K562 (cell line): ENCODE measurements around the gene ATL1. TPM values are rescaled to one million over a fixed set of nuclear protein-coding genes. Genes with fewer than 3 reads are reported as not detected.

Experiments
- ASH1L ChIP-seq: fragments of 450-650 bp; IDR thresholded peaks from 2 replicates; pipeline ENCODE4 v1.6.1; 2018; ENCODE audit warnings: borderline replicate concordance, mild to moderate bottlenecking, low read depth; ENCODE audit not compliant: partially characterized antibody
- ATF4 ChIP-seq: fragments of 450-650 bp; formaldehyde crosslinking; IDR thresholded peaks from 2 replicates; pipeline ENCODE4 v1.4.0; 2022; ENCODE audit warnings: mild to moderate bottlenecking, moderate library complexity
- BCOR ChIP-seq: fragments of 450-650 bp; IDR thresholded peaks from 2 replicates; pipeline ENCODE4 v1.6.1; 2016
- CTBP1 ChIP-seq: fragments of 450-650 bp; IDR thresholded peaks from 2 replicates; pipeline ENCODE4 v1.6.1; 2016; ENCODE audit warnings: borderline replicate concordance
- EGR1 ChIP-seq: fragments of 450-650 bp; conservative IDR thresholded peaks from 2 replicates; pipeline ENCODE4 v1.6.1; 2017; ENCODE audit warnings: mild to moderate bottlenecking
- GTF2E2 ChIP-seq: fragments of 200-800 bp; sonication (Bioruptor generic); IDR thresholded peaks from 2 replicates; pipeline ENCODE4 v1.6.1; 2016; ENCODE audit warnings: missing genetic modification characterization, missing compliant biosample characterization
- HMGXB4 ChIP-seq: sonication (generic); formaldehyde crosslinking; IDR thresholded peaks from 2 replicates; pipeline ENCODE4 v1.8.1; 2023; ENCODE audit warnings: mild to moderate bottlenecking, missing genetic modification reagents
- KLF16 ChIP-seq: IDR thresholded peaks from 2 replicates; pipeline ENCODE4 v1.6.1; 2016; ENCODE audit warnings: antibody characterized with exemption
- MTA3 ChIP-seq: fragments of 450-650 bp; formaldehyde crosslinking; IDR thresholded peaks from 2 replicates; pipeline ENCODE4 v1.6.1; 2017; ENCODE audit warnings: mild to moderate bottlenecking, borderline replicate concordance
- NCOA2 ChIP-seq, 2 experiments: fragments of 450-650 bp; IDR thresholded peaks; 2 replicates each; pipeline ENCODE4 v1.6.1; 2018; ENCODE audit warnings: mild to moderate bottlenecking in 2 of 2, moderate library complexity in 1 of 2; ENCODE audit not compliant: partially characterized antibody in 2 of 2
- OTX1 ChIP-seq: fragments of 450-650 bp; formaldehyde crosslinking; IDR thresholded peaks from 2 replicates; pipeline ENCODE4 v1.4.0; 2022; ENCODE audit warnings: mild to moderate bottlenecking
- PCBP2 ChIP-seq: fragments of 200-400 bp; formaldehyde crosslinking; IDR thresholded peaks from 2 replicates; pipeline ENCODE4 v1.6.1; 2018; ENCODE audit warnings: low read length, low read depth, mild to moderate bottlenecking, moderate library complexity; ENCODE audit not compliant: poor library complexity, severe bottlenecking
- PTTG1 ChIP-seq: fragments of 450-650 bp; IDR thresholded peaks from 2 replicates; pipeline ENCODE4 v1.6.1; 2016; ENCODE audit warnings: low read depth, mild to moderate bottlenecking, missing genetic modification characterization, missing compliant biosample characterization
- RAD21 ChIP-seq, 2 experiments: fragments of 250-450 bp in 1 of 2; fragments of 450-650 bp in 1 of 2; sonication (Bioruptor Pico) in 1 of 2; formaldehyde crosslinking in 1 of 2; IDR thresholded peaks in 1 of 2; conservative IDR thresholded peaks in 1 of 2; 2 replicates each; pipeline versions ENCODE4 v1.4.0 to v1.8.0; 2020 to 2022; ENCODE audit warnings: mild to moderate bottlenecking in 2 of 2, moderate library complexity in 1 of 2
- SMARCA4 ChIP-seq: fragments of 450-650 bp; IDR thresholded peaks from 2 replicates; pipeline ENCODE4 v1.6.1; 2016
- SP1 ChIP-seq: sonication (generic); formaldehyde crosslinking; IDR thresholded peaks from 2 replicates; pipeline ENCODE4 v1.8.1; 2022; ENCODE audit warnings: mild to moderate bottlenecking, missing genetic modification reagents
- SRSF1 ChIP-seq: fragments of 200-400 bp; formaldehyde crosslinking; IDR thresholded peaks from 2 replicates; pipeline ENCODE4 v1.6.1; 2017; ENCODE audit warnings: mild to moderate bottlenecking, low read depth, low read length, moderate library complexity
- WHSC1 ChIP-seq: IDR thresholded peaks from one replicate; pipeline ENCODE4 v1.6.1; 2012; ENCODE audit warnings: low read length, control low read depth, inconsistent platforms
- ZNF316 ChIP-seq: fragments of 450-650 bp; IDR thresholded peaks from 2 replicates; pipeline ENCODE4 v1.6.1; 2016
- ZNF436 ChIP-seq: fragments of 250-450, 450-650 bp; sonication (Bioruptor Pico); formaldehyde crosslinking; IDR thresholded peaks from 2 replicates; pipeline ENCODE4 v1.7.0; 2020; ENCODE audit warnings: mild to moderate bottlenecking
- ZNF609 ChIP-seq: sonication (generic); formaldehyde crosslinking; IDR thresholded peaks from 2 replicates; pipeline ENCODE4 v1.8.1; 2023; ENCODE audit warnings: missing genetic modification reagents, mild to moderate bottlenecking, borderline replicate concordance
- ZNF717 ChIP-seq: fragments of 250-450 bp; sonication (Bioruptor Pico); IDR thresholded peaks from 2 replicates; pipeline ENCODE4 v1.5.0; 2021
- polyA plus RNA-seq, 8 experiments: library from polyadenylated mRNA; depleted of rRNA in 4 of 8; stranded (reverse) in 5 of 8; unstranded in 3 of 8; fragments of >200 nt; fragmentation: Nextera tagmentation in 2 of 8; fragmentation: Illumina TruSeq in 1 of 8; extraction: Ambion mirVana in 2 of 8; extraction: Trizol in 1 of 8; gene quantifications; 2 replicates each; pipeline versions ENCODE4 v1.2.1 to v1.2.3, GENCODE V29; 2011 to 2014; ENCODE audit warnings: inconsistent platforms in 1 of 8, missing spikeins in 1 of 8
- total RNA-seq, 7 experiments: library from RNA; depleted of rRNA in 6 of 7; stranded (reverse); fragments of >200 nt in 6 of 7; fragmentation: Illumina TruSeq in 2 of 7; extraction: Trizol in 2 of 7; gene quantifications; 2 replicates each; pipeline versions ENCODE4 v1.2.1 to v1.2.3, GENCODE V29; 2011 to 2021; ENCODE audit warnings: low replicate concordance in 1 of 7

Gene ATL1
- total and polyA plus RNA-seq, 9 of the 15 experiments (the other 6 are each of a cell fraction or from before 2014, with no cell fraction given), result 0.04 to 0.16 (median 0.07) TPM; not detected in 4

- TF ChIP-seq ZNF609 (CRISPR knock-in tag) (no peak), BCOR (peak; percentile 25; the same call in 1 of the 2 replicates), EGR1 (no peak), KLF16 (no peak), ATF4 (CRISPR knock-in tag) (peak; percentile 42; the same call in 1 of the 2 replicates), CTBP1 (peak; percentile 83), ZNF316 (peak; percentile 75), HMGXB4 (CRISPR knock-in tag) (no peak), MTA3 (0 out of 2 replicates have a peak, but pooled peaks have one; percentile 77), ZNF436 (peak; percentile 64), WHSC1 (no peak), PCBP2 (no peak), GTF2E2 (tag) (peak; percentile 97), SMARCA4 (no peak), ZNF717 (no peak), RAD21 (CRISPR knock-in tag; conservative IDR thresholded peaks at IDR 0.05 in 1 of 2, IDR thresholded peaks at IDR 0.05 in 1 of 2) (no peak), ASH1L (no peak), OTX1 (CRISPR knock-in tag) (peak; percentile 64; the same call in 1 of the 2 replicates), PTTG1 (tag) (no peak), SRSF1 (no peak), SP1 (0 out of 2 replicates have a peak, but pooled peaks have one; percentile 27), NCOA2 (IDR thresholded peaks at IDR 0.05; ENCODE audit: partially characterized antibody in 2 of 2) (no peak)
Observed at GRCh38 chr14:50667996-50668825, 108.3 kb downstream of the ATL1 start, which contains the start of gene SAV1 (continued).
